CD4-positive, alpha-beta T cell treated with Interleukin-15 for 4 hours (primary cell): ENCODE results near the gene OPCML.

Source experiments
- DNase-seq: peaks from one replicate; pipeline ENCODE4 v3.0.0-alpha.2; 2020; ENCODE audit warnings: low spot score

The OPCML gene

DNA sequence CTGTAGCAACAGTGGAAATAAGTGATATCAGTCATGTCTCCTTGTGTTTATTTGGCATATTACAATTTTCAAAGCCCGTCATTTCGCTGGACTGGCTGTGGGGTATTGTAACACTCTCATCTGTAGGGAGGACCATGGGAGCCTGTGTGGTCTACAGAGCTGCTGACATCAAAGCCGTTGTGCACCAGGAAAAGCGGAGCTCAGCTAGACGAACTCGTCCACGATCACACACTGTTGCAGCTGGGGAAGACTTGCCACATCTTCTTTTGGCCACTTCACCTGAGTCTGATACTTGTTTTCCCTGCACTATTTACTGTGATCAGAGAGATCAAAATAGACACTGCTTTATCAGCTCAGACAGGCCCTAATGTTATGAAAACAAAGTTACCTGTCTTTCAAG lies 741.3 kb downstream of the OPCML start:
- no peak for DNase-seq

DNA sequence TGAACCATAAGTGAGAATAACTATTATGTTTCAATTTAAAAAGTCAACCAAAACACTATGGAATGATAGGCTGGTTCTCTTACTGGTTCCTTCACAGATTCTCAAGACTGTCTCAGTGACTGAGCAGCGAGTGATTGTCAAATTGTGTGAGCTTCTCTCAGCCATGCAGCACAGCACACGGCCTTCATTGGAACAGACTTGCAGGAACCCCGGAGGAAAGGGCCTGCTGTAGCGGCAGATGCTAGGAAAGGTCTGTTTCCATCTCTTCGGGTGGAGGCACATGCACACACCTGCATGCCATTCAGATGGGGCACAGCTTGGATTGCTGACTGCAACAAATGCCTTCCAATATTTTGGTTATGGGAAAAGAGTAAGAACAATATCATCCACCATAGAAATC lies 741.8 kb downstream of the OPCML start:
- DNase-seq: no peak

DNA sequence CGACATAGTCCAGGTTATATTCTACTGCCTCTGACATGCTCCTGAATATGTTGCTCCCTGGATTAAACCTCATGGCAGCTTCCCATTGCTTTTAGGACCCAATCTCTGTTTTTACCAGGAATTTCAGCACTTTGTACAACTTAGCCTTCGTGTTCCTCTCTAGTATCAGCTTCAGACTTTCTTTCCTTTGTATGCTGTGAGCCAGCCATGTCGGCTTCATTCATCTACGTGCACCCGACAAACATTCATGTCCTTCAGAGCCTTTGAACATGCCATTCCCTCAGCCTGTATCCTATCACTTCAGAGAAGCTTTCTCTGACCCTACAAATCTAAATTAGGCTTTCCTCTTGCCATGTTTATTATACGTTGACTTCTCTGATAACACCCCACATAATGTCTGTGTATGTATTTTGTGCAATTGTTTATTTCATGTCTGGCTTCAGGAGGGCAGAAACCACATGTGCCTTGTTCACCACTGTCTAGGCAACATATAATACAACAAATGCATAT lies 743.4 kb downstream of the OPCML start:
- DNase-seq: no peak

GRCh38 chr11:132785878-132786277 lies 746.4 kb downstream of the OPCML start:
- no peak for DNase-seq

DNA sequence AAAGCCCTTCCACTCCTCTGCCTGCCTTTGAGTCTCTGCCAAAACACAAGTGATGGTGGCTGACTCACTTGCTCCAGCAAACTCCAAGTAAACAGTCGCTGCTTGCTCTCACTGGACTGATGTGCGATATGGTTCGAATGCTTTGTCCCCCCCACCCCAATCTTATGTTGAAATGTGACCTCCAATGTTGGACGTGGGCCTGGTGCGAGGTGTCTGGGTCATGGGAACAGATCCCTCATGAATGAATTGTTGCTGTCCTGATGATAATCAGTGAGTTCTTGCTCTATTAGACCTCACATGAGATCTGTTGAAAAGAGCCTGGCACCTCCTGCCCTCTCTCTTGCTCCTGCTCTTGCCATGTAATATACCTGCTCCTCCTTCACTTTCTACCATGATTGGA lies 747.9 kb downstream of the OPCML start:
- DNase-seq: no peak

DNA sequence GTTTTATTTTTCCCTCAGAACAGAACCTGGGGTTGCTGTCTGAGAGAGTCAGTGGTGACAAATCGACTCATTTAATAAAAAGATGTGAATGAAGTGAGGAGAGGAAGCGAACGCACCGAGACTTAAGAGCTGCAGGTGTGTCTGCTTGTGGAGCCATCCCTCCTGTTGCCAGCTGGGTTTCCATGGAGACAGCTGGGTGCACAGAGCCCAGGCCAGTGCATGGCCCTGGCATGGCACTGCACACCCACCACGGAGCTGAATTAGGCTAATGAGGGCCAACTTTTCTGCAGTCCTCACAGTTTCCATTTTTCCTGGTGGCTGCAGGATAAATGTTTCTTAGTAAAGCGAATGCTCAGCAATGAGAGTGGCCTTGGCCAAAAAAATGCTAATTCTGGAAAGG lies 750.2 kb downstream of the OPCML start:
- DNase-seq: no peak

GRCh38 chr11:132780046-132780445 lies 752.3 kb downstream of the OPCML start:
- no peak for DNase-seq

- no peak for DNase-seq
Measured at GRCh38 chr11:132779497-132779896, 752.8 kb downstream of the OPCML start.

DNA sequence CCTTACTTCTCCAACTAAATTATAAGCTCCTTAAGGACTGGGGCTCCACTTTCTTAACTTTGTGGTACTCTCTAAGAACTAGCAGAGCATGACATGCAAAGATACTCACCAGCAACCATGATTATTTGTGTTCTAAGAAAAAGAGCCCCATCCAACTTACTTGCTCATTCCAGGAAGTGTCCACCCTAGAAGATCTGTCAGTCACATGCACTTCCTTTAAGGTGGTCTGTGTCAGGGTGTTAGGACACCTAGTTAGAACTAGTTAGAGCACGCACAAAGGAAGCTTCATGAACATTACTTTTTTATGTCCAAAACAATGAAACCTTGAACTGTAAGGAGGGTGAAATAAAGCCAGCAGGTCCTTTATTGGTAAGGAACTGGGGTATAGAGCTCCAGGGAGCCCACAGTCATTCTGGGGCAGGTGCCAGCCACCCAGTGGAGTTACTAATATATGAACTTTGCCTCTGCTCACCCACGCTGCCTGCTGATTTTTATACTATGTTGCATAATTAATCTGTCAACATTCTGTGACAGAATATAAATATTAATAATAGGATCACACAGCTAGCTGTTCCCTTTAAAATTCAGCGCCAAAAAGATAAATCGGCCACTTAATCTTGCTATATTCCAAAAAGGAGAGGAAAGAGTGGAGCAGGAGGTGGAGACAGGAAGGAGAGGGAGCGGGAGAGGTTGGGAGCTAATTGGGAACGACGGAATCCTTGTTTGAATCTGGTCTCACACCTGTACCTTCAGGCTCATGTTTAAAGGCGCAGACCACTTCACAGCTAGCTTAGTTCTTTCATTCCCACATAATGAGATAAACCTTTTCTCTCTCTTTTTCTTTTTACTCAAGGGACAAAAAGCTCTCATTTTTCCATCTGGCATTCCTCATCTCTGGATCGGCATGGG lies 755.0 kb downstream of the OPCML start:
- DNase-seq: no peak

DNA sequence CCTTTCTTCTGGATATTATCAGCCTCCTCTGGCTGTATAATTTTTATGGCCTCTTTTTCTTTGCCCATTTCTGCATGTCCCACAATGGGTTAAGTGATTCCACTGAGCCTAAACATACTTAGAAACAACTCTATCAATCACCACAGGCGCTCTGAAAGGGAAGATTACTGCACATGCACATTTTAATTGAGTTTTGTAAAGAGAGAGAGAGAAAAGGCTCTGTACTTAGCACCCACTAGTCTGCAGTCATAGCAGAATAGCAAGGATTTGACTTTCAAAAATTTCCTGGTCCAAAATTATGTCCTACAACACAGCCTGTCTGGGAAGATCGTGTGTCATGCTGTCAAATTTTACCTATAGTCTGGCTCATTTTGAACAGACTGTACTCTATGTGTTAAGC lies 758.5 kb downstream of the OPCML start:
- DNase-seq: no peak

GRCh38 chr11:132772703-132773545 lies 759.4 kb downstream of the OPCML start:
- no peak for DNase-seq

DNA sequence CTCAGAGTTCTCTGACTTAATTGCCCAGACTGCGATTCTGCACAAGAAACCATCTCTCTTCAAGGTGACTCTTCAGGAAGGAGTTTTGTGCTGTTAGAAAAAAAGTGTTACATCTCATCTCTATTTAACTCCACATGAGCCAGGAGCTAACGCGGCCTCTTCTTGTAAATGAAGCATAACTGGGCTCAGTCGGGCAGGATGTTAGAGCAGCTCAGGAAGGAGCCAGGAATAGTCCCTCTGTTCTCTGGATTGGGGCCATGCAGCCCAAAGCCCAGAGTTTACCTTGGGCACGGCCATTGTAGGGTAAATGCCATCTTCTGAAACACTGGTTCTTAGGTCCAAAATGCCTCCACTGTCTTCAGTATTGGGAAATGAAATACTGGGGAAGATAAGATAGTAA lies 760.6 kb downstream of the OPCML start:
- DNase-seq: no peak

DNA sequence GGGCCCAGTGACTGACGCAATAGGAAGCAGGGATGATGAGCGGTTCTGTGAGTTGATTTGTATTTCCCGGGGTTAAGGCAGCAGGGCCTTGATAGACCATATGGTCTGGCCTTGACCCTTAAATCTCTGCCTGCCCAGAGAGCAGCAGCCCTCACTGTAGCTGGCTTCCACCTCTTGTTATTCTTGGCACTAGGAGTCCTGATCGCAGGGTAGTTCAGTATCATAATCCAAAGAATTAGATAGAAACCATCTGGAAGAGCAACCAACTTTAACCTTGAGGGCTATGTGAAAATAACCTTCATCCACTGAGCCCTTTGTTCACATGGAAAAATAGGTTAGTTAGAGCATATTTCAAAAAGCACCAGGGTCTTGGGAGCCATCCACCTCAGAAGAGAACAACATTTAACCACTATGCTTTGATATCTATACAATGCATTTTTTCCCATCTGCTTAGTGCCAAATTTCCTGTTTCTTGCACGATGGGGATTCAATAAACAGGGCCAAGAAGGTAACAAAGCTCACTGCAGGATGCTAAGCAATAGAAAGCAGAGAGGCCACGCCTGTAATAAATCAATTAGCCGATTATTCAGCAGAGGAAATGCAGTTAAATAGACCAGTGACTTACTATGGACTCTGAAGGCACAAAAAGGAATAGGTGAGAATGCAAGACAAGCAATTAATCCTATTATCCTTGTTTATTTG lies 761.3 kb downstream of the OPCML start:
- no peak for DNase-seq

DNA sequence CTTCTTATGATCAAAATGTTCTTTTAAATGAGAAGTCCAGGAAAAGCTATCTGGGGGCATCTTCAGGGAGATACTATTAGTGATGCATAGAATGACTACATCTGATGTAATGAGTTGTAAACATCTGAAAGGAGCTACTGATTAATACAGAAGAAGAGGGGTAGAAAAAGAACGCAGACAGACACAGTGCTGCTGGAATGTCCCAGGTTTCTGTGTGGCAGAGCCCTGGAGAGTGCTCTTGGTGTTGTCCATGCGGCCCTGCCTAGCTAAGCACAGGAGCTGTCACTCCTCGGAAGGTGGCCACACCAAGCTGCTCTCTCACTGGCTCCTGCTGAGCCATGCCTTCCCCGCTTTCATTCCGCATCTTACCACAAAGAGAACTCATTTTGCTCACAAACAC lies 768.8 kb downstream of the OPCML start:
- no peak for DNase-seq

- DNase-seq: no peak
Measured at GRCh38 chr11:132755934-132756333, 776.4 kb downstream of the OPCML start.

- no peak for DNase-seq
Measured at GRCh38 chr11:132751516-132752250, 780.6 kb downstream of the OPCML start.

GRCh38 chr11:132746305-132746704 lies 786.0 kb downstream of the OPCML start:
- DNase-seq: no peak

DNA sequence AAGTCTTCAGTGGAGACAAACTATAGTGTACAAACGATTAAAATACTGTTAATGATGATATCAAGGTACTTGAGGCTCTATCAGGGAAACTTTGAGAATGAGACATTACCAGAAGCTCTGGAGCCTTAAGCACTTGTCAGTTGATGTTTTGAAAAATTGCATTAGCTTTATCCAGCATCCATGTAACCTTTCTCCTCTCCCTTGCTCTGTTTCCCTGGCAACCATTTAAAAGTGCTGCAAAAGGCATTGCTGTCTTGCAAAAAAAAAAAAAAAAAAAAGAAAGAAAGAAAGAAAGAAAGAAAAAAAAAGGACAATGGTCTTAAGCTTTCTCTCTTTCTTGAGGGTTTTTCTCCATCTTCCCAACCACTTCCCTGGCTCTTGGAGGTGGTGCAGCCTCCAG lies 787.0 kb downstream of the OPCML start:
- DNase-seq: no peak

DNA sequence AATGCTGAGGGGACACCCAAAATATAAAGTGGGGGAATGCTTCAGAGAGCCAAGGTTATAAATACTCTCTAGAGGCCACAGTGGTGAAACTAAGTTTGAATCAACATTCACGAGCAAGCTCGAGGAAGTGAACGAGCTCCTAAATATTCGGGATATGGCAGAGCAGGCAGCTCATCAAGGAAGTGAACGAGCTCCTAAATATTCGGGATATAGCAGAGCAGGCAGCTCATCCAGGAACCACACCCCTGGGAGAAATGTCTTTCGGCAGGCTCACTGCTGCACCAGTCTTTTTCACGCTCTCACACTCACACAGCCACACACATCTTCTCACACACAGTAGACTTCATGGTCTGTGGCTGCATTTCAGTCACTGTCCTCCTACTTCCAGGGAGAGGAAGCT lies 787.5 kb downstream of the OPCML start:
- no peak for DNase-seq

GRCh38 chr11:132743601-132744000 lies 788.7 kb downstream of the OPCML start:
- no peak for DNase-seq

GRCh38 chr11:132742929-132743328 lies 789.4 kb downstream of the OPCML start:
- DNase-seq: no peak

DNA sequence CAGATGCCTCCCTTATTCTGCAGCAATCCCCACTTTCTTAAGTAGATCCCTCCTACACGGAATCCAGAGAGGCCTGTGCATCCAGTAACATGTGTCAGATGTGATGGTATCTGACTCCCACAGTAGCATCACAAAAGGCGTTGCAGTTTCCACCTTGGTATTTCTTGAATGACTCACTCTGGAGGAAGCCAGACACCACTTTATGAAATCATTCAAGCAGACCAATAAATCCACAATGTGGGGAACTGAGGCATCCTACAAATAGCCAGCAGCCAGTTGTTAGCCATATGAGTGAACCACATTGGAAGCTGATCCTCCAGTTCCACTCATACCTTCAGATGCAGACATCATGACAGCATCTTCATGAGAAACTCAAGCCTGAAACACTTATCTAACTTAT lies 798.1 kb downstream of the OPCML start:
- no peak for DNase-seq
